ENCODE data around the gene FAM13A.

FAM13A gene

DNA sequence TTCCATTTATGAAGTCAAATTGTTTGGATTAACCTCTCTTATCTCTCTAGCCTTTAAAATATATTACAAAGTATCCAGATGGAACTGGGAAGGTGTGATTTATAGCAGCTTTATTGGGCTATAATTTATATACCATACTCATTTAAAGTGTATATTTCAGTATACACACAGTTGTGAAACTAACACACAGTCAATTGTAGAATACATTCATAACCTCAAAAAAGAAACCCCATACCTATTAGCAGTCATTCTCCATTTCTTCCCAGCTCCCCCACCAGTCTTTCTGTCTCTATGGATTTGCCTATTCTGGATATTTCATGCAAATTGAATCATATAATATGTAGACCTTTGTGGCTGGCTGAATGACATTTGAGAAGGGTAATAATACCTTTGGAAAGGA lies 351.8 kb downstream of the FAM13A start:
- no peak for FAIRE-seq

DNA sequence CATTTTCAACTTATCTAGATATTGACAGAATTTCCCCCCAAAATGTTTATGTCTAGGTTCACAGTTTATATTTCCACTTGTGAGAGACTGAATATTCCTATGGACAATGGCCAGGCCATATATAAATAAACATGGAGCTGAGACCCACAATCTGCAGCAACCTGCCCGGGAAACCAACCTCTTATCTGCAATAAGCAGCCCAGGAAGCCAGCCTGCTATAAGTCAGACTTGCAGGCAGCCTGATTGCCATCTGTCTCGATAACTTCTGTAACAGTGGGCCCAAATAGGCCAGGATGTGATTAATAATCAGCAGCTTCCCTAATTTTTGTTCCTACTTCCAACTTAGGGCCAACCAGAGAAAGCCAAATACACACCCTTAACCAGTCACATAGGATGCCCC lies 354.2 kb downstream of the FAM13A start:
- no peak for FAIRE-seq

DNA sequence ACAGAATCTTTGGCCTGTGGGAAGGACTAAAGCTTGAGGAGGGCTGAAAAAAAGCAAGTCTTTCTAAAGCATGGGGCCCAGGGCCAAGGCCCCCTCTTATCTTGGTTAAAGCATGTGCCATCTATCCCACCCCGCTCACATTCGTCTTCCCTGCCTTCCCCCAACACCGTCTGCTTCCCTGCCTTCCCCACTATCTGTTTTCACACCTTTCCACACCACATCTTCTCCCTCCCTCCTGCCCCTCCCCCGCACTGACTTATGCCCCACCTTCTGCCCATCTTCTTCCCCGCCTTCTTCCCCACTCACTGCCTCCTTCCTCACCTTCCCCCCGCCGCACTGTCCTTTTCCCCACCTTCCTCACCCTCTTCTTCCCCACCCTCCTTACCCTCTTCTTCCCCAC lies 358.5 kb downstream of the FAM13A start:
- FAIRE-seq, result no peak

DNA sequence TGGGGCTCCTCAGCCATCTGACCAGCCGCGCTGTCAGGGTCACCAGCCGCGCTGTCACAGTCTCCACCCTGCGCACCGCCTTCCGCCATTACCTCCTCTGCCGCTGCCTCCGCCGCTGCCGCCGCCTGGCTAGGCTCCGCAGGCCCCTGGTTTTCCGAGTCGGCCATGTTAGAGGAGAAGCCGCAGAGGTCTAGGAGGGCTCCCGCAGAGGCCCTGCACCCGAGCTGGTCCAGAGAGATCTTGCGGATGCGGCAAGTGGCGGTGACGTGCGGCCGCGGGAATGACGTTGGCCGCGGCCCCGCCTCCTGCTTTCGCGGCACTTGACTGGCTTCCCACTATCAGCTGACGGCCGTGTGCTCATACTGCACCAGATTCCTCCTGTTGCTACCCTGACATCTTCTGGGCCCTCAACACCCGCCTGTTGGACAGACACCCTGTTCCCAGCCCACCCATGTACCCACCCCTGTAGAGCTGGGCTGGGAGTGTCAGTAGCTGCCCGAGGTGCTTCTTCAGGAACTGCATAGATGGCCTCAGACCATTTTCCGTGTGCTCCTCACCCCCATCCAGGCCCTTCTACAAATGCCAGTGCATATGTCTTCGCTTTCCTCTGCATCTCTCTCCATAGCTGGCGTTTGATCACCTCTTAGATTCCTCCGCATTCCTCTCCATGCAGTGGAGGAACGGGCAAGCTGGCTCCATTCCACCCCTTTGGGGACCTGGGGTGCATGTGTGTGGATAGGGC lies 359.2 kb downstream of the FAM13A start, which contains the start of gene NAP1L5:
Gene NAP1L5 (minus strand): TSS at position 242 of the 742 bp plus-strand sequence. CDS start 75 bp downstream, at position 167.
- no peak for FAIRE-seq

DNA sequence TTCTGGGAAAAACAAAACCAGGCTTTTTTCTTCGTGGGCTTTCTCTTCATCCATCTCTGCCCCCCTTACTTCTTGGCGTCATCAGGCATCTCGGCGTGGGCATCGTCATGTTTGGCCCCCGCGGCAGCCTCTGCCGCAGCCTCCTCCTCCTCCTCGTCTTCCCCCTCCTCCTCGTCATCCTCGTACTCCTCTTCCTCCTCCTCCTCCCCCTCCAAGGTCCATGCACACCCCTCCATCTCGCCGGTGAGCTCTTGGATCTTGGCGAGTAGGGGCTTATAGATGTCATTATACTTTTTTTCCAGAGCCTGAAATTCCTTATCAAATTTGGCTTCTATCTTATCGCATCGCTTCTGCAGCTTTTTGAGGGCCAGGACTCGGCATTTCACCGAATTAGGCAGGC lies 359.8 kb downstream of the FAM13A start:
- no peak for FAIRE-seq

DNA sequence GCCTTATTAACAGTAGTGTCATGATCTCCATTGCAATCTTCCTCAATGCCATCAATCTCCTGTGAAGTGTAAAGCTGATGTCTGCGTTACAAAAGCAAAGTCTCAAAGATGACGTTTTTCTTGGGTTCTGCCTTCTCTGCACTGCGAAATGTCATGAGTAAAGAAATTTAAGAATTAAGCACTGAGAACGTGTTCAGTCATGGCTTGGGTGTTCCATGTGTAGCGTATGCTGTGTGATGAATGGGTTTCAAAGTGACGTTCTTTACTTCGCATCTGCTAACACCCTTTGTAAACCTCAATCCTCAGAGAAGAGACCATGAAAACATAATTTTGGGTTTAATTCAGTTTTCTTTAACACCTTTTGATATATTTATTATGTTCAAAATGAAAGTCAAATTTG lies 360.4 kb downstream of the FAM13A start:
- no peak for FAIRE-seq

DNA sequence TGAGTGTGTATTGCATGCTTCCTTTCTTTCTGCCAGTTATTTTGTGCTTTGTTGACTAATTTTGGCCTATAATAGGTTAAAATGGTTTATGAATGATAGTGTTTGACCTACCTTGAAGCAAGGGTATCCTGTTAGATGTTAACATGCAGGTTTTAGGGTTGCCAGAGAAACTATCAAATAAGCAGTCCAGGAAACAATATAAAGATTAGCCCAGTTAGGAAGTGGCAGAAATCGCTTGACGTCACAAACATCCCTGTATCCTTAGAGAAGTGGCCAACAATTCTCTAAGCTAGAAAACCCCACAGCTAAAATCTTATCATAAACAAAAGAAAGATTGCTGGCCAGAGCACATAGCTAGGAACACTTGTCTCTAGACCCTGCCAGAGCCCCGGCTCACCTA lies 363.2 kb downstream of the FAM13A start:
- FAIRE-seq, result no peak

DNA sequence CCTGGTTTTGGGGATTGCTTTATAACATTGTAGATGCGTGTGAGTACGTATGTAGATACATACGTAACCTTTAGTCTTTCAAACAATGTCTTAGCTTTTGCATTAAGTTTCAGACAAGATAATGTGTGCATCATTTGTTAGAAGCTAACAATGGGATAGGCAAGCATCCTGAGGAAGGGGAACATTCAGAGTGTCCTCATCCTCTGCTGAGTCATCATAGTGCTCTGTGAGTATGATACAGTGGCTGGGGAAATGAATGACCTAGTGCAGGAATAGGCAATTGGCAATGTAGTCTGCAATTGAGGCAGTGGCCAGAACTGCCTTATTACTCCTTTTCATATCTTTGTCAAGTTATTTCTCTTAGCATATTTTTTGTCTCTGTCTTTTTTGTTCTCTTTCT lies 366.6 kb downstream of the FAM13A start:
- no peak for FAIRE-seq

DNA sequence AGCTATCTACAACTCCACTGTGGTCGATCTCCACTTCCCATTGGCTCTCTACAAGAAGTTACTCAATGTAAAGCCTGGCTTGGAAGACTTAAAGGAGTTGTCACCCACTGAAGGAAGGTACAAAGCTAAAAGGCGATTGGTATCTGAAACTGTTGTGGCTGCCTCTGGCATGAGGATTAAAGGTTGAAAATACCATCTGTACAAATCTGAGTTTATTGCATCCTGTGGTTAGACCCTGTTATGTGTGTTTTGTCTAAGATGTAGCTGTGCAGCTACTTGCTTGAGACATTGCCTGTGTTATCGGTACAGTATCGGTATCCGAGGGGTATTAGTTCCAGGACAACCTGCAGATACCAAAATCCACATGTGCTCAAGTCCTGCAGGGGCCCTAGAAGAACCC lies 375.8 kb downstream of the FAM13A start:
- FAIRE-seq, result no peak

Measured in endometrium (tissue), 2 donors.